HCT116 (cell line): ENCODE data around the gene DIP2C. TPM values are rescaled to one million over a fixed set of nuclear protein-coding genes. Genes with fewer than 3 reads are reported as not detected.

Experiments
- ATAC-seq: fragments of 200-7000 bp; cut with Tn5 transposase; 2 replicates; pipeline ENCODE4 v1.9.1; 2020; ENCODE audit warnings: mild to moderate bottlenecking, moderate library complexity
- BruUV-seq: library from RNA; stranded (reverse); fragments of 400-500 nt; replicated peaks from 2 replicates; lab custom pipeline; 2021; lab: Mats Ljungman, UMichigan
- CTCF ChIA-PET: fragments of 300-600 bp; sonication (Branson Sonifier 250); formaldehyde crosslinking; loops from one replicate; lab custom pipeline; 2021; ENCODE audit warnings: antibody characterized with exemption; lab: Charles Lee
- POLR2A ChIA-PET: fragments of 300-600, 350-600 bp; sonication (Branson Sonifier 250); formaldehyde crosslinking; loops from one replicate; lab custom pipeline; 2021; ENCODE audit warnings: antibody characterized with exemption; lab: Charles Lee
- RAD21 ChIA-PET, 2 experiments: fragments of 300-600 bp; sonication (Branson Sonifier 250); formaldehyde crosslinking; loops; one replicate each; lab custom pipeline; 2023; ENCODE audit warnings: low total read pairs in 2 of 2; ENCODE audit not compliant: uncharacterized antibody in 2 of 2, unreplicated experiment in 2 of 2, low non-redundant PET in 1 of 2; lab: Charles Lee
- DNase-seq: peaks from one replicate; pipeline ENCODE4 v3.0.0-alpha.2; 2010; ENCODE audit warnings: low read depth, low spot score
- H2AFZ ChIP-seq: fragments of 200-600 bp; shearing (Covaris generic), sonication (generic); 2 replicates; pipeline ENCODE4 v1.6.1; 2017; ENCODE audit warnings: low read depth, mixed run types, mixed read lengths, antibody characterized with exemption, low read length; ENCODE audit not compliant: poor library complexity, severe bottlenecking
- H3K27ac ChIP-seq: 2 replicates; pipeline ENCODE4 v1.5.1; 2012; ENCODE audit warnings: low read depth, low read length
- H3K27me3 ChIP-seq: fragments of 200-600 bp; sonication (generic); 2 replicates; pipeline ENCODE4 v1.6.1; 2016; ENCODE audit warnings: mixed run types, low read length, mixed read lengths; ENCODE audit not compliant: insufficient read depth
- H3K36me3 ChIP-seq, 2 experiments: fragments of 200-500 bp in 1 of 2; fragments of 200-600 bp in 1 of 2; sonication (Bioruptor generic) in 1 of 2; sonication (generic) in 1 of 2; 2 replicates each; pipeline versions ENCODE4 v1.5.1 to v1.6.1; 2014 to 2016; ENCODE audit warnings: low read length in 2 of 2, inconsistent platforms in 1 of 2, mixed read lengths in 1 of 2, mixed run types in 1 of 2; ENCODE audit not compliant: insufficient read depth in 2 of 2, control insufficient read depth in 1 of 2
- H3K4me1 ChIP-seq, 2 experiments: fragments of 200-600 bp in 1 of 2; sonication (generic) in 1 of 2; 2 replicates each; pipeline versions ENCODE4 v1.5.1 to v1.6.1; 2012 to 2017; ENCODE audit warnings: low read length in 2 of 2, inconsistent platforms in 1 of 2, mild to moderate bottlenecking in 1 of 2, mixed read lengths in 1 of 2, mixed run types in 1 of 2, moderate library complexity in 1 of 2; ENCODE audit not compliant: insufficient read depth in 2 of 2, control insufficient read depth in 1 of 2
- H3K4me2 ChIP-seq: fragments of 200-600 bp; sonication (generic); 2 replicates; pipeline ENCODE4 v1.6.1; 2017; ENCODE audit warnings: mixed run types, low read length, mixed read lengths
- H3K4me3 ChIP-seq, 2 experiments: fragments of 200-600 bp in 1 of 2; sonication (generic) in 1 of 2; replicated peaks in 1 of 2; 2 replicates each; pipeline ENCODE4 v1.5.1; 2011 to 2016; ENCODE audit warnings: low read length in 2 of 2, control low read depth in 1 of 2, low read depth in 1 of 2, mild to moderate bottlenecking in 1 of 2, mixed read lengths in 1 of 2, mixed run types in 1 of 2
- H3K79me2 ChIP-seq: fragments of 200-600 bp; sonication (generic); 2 replicates; pipeline ENCODE4 v1.6.1; 2017; ENCODE audit warnings: mild to moderate bottlenecking, mixed run types, low read length, moderate library complexity, mixed read lengths; ENCODE audit not compliant: insufficient read depth
- H3K9ac ChIP-seq: fragments of 200-600 bp; sonication (generic); 2 replicates; pipeline ENCODE4 v1.6.1; 2016; ENCODE audit warnings: low read length, mixed read lengths
- H3K9me2 ChIP-seq: fragments of 200-600 bp; sonication (generic), shearing (Covaris generic); 2 replicates; pipeline ENCODE4 v1.6.1; 2017; ENCODE audit warnings: mixed run types, mild to moderate bottlenecking, moderate library complexity; ENCODE audit not compliant: insufficient read depth
- H3K9me3 ChIP-seq, 2 experiments: fragments of 200-500 bp in 1 of 2; fragments of 200-600 bp in 1 of 2; sonication (Bioruptor generic) in 1 of 2; sonication (generic) in 1 of 2; 2 replicates each; pipeline ENCODE4 v1.6.1; 2014 to 2017; ENCODE audit warnings: low read length in 2 of 2, mixed read lengths in 2 of 2, inconsistent platforms in 1 of 2, low read depth in 1 of 2, mild to moderate bottlenecking in 1 of 2, mixed run types in 1 of 2, moderate library complexity in 1 of 2; ENCODE audit not compliant: control insufficient read depth in 1 of 2, insufficient read depth in 1 of 2
- H4K20me1 ChIP-seq: fragments of 200-600 bp; sonication (generic), shearing (Covaris generic); 2 replicates; pipeline ENCODE4 v1.6.1; 2017; ENCODE audit warnings: mixed run types, mild to moderate bottlenecking, moderate library complexity; ENCODE audit not compliant: insufficient read depth
- CBX3 ChIP-seq: IDR thresholded peaks from 2 replicates; pipeline ENCODE4 v1.6.1; 2012; ENCODE audit warnings: low read depth
- CEBPB ChIP-seq: IDR thresholded peaks from 2 replicates; pipeline ENCODE4 v1.6.1; 2012; ENCODE audit warnings: low read depth
- EGR1 ChIP-seq: IDR thresholded peaks from 2 replicates; pipeline ENCODE4 v1.6.1; 2012; ENCODE audit warnings: low read depth
- ELF1 ChIP-seq: IDR thresholded peaks from 2 replicates; pipeline ENCODE4 v1.6.1; 2012; ENCODE audit warnings: low read depth, borderline replicate concordance
- EZH2phosphoT487 ChIP-seq: fragments of 200-600 bp; IDR thresholded peaks from 2 replicates; pipeline ENCODE4 v1.6.1; 2018; ENCODE audit warnings: antibody characterized with exemption, borderline replicate concordance
- FOSL1 ChIP-seq: IDR thresholded peaks from 2 replicates; pipeline ENCODE4 v1.6.1; 2012; ENCODE audit warnings: low read depth
- JUND ChIP-seq: IDR thresholded peaks from 2 replicates; pipeline ENCODE4 v1.6.1; 2012
- POLR2A ChIP-seq: IDR thresholded peaks from 2 replicates; pipeline ENCODE4 v1.7.0; 2011; ENCODE audit warnings: borderline replicate concordance; ENCODE audit not compliant: insufficient read depth, insufficient read length; ENCODE audit errors: extremely low read depth
- POLR2AphosphoS5 ChIP-seq: IDR thresholded peaks from 2 replicates; pipeline ENCODE4 v1.6.1; 2011; ENCODE audit warnings: mild to moderate bottlenecking, low read depth, low read length, moderate library complexity
- RAD21 ChIP-seq: IDR thresholded peaks from 2 replicates; pipeline ENCODE4 v1.6.1; 2012; ENCODE audit warnings: low read depth, mild to moderate bottlenecking
- TCF7L2 ChIP-seq: IDR thresholded peaks from 2 replicates; pipeline ENCODE4 v1.7.0; 2011; ENCODE audit warnings: borderline replicate concordance, inconsistent platforms; ENCODE audit not compliant: insufficient read depth, insufficient read length; ENCODE audit errors: extremely low read depth
- YY1 ChIP-seq: IDR thresholded peaks from 2 replicates; pipeline ENCODE4 v1.6.1; 2011; ENCODE audit warnings: low read length, low read depth, moderate library complexity, mild to moderate bottlenecking; ENCODE audit not compliant: insufficient replicate concordance; ENCODE audit errors: extremely low read depth
- ZFX ChIP-seq: fragments of 450-650 bp; IDR thresholded peaks from 2 replicates; pipeline ENCODE4 v1.6.1; 2017
- intact Hi-C: fragments of 100-400 bp; cut with micrococcal nuclease; formaldehyde crosslinking; loops from 2 replicates; pipeline ENCODE4 v1.10.0; 2022
- total RNA-seq: library from RNA; stranded (reverse); gene quantifications from one replicate; pipeline ENCODE4 v1.2.1, GENCODE V29; 2021; ENCODE audit not compliant: unreplicated experiment
- TF ChIP-seq, protein P1 (sequence below): IDR thresholded peaks from 2 replicates; pipeline ENCODE4 v1.6.1; 2012; ENCODE audit warnings: low read depth
- TF ChIP-seq, protein P2 (sequence below): IDR thresholded peaks from 2 replicates; pipeline ENCODE4 v1.6.1; 2012

The DIP2C gene
- total RNA-seq, 1 experiment from 2014 or later, result 15.4 TPM

DNA sequence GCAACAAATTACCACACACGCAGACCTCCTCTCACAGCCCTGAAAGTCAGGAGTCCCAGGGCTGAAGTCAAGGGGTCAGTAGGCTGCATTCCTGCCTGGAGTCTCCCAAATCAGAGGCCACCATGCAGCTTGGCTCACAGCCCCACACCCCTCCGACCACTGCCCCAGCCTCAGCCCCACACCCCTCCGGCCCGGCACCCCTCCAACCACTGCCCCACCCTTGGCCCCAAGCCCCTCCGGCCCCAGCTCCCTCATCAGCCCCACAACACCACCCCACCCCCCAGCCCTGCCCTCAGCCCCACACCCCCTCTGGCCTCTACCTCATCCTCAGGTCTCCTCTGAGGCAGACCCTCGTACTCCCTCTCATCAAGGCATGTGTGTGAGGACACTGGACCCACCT is 85.7 kb downstream of the DIP2C start:
- no TSS peak for BruUV-seq
- POLR2A ChIA-PET, result no interaction called here

More for the DNA sequence above, 85.7 kb downstream of the DIP2C start:
- H2AFZ ChIP-seq, result no peak overlapping the region
- H3K9ac ChIP-seq, result no peak overlapping the region
- no peak overlapping the region for H3K4me3 ChIP-seq
- no peaks in the 10 kb centered on the region for H4K20me1 ChIP-seq
- TF ChIP-seq YY1, result no peak
- TF ChIP-seq, protein P1, sequence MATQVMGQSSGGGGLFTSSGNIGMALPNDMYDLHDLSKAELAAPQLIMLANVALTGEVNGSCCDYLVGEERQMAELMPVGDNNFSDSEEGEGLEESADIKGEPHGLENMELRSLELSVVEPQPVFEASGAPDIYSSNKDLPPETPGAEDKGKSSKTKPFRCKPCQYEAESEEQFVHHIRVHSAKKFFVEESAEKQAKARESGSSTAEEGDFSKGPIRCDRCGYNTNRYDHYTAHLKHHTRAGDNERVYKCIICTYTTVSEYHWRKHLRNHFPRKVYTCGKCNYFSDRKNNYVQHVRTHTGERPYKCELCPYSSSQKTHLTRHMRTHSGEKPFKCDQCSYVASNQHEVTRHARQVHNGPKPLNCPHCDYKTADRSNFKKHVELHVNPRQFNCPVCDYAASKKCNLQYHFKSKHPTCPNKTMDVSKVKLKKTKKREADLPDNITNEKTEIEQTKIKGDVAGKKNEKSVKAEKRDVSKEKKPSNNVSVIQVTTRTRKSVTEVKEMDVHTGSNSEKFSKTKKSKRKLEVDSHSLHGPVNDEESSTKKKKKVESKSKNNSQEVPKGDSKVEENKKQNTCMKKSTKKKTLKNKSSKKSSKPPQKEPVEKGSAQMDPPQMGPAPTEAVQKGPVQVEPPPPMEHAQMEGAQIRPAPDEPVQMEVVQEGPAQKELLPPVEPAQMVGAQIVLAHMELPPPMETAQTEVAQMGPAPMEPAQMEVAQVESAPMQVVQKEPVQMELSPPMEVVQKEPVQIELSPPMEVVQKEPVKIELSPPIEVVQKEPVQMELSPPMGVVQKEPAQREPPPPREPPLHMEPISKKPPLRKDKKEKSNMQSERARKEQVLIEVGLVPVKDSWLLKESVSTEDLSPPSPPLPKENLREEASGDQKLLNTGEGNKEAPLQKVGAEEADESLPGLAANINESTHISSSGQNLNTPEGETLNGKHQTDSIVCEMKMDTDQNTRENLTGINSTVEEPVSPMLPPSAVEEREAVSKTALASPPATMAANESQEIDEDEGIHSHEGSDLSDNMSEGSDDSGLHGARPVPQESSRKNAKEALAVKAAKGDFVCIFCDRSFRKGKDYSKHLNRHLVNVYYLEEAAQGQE, result no peak
- TF ChIP-seq CEBPB, result no peak
- TF ChIP-seq ZFX, result no peak
- no peak for TF ChIP-seq EGR1
- TF ChIP-seq, protein P2, sequence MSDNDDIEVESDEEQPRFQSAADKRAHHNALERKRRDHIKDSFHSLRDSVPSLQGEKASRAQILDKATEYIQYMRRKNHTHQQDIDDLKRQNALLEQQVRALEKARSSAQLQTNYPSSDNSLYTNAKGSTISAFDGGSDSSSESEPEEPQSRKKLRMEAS, result no peak
- TF ChIP-seq RAD21, result no peak
- no peak for TF ChIP-seq POLR2A
- TF ChIP-seq CBX3, result no peak
- TF ChIP-seq TCF7L2, result no peak
- TF ChIP-seq POLR2AphosphoS5, result no peak
- TF ChIP-seq ELF1, result no peak
- no peak for TF ChIP-seq FOSL1
- TF ChIP-seq EZH2phosphoT487, result no peak
- TF ChIP-seq JUND, result no peak
- H3K4me1 ChIP-seq, result no peaks in the 10 kb centered on the region; a peak in 1 of 4 replicates
- DNase-seq (no peak), ATAC-seq (no peak)
- H3K4me2 ChIP-seq, result no peak overlapping the region
- H3K27me3 ChIP-seq, result no peaks in the 10 kb centered on the region
- intact Hi-C loops, result no loop called here
- no peaks in the 10 kb centered on the region for H3K36me3 ChIP-seq
- no peaks in the 10 kb centered on the region for H3K79me2 ChIP-seq
- RAD21 ChIA-PET, result no interaction called here
- CTCF ChIA-PET, result no interaction called here
- H3K9me3 ChIP-seq, result no peaks in the 10 kb centered on the region
- H3K9me2 ChIP-seq, result no peaks in the 10 kb centered on the region
- no peak overlapping the region for H3K27ac ChIP-seq
